Inferior parietal cortex (tissue), 1 donor: Measurements from ENCODE around the gene SPINT2.
"Not testable (repeated sequence)": the region's sequence is repeated elsewhere in the genome, so short reads cannot be mapped to it uniquely, and the experiment has no call there.

ENCODE experiments used
- DNase-seq: peaks from one replicate; pipeline ENCODE4 v3.0.0-alpha.2; 2016; ENCODE audit errors: extremely low spot score

Gene SPINT2

GRCh38 chr19:38264486-38265212, at the start of gene SPINT2:
SPINT2 (plus strand) TSS chr19:38264573; CDS start chr19:38264893, 320 bp downstream.
- DNase-seq: no peak

- DNase-seq: no peak
These were observed 47.4 kb upstream of the SPINT2 start for GRCh38 chr19:38216785-38217641.

- DNase-seq: no peak
These were observed 46.2 kb upstream of the SPINT2 start for GRCh38 chr19:38218204-38218603.

- no peak for DNase-seq
These were observed 45.2 kb upstream of the SPINT2 start for GRCh38 chr19:38219221-38219620.

- DNase-seq: no peak
These were observed 43.0 kb upstream of the SPINT2 start for GRCh38 chr19:38221421-38221820.

GRCh38 chr19:38221919-38222830, 42.2 kb upstream of the SPINT2 start:
- no peak for DNase-seq

GRCh38 chr19:38223119-38223523, 41.3 kb upstream of the SPINT2 start:
- no peak for DNase-seq

GRCh38 chr19:38223617-38224013, 40.8 kb upstream of the SPINT2 start:
- DNase-seq: no peak

GRCh38 chr19:38224014-38224862, 40.1 kb upstream of the SPINT2 start, which contains the start of gene DPF1:
DPF1 (minus strand) TSS chr19:38224222; CDS start chr19:38224142, 80 bp downstream.
- DNase-seq: peak; percentile 65

- not testable (repeated sequence) for DNase-seq
These were observed 39.5 kb upstream of the SPINT2 start for GRCh38 chr19:38224863-38225218.

- DNase-seq: no peak
These were observed 36.9 kb upstream of the SPINT2 start for GRCh38 chr19:38227287-38228004.

GRCh38 chr19:38228005-38228377, 36.4 kb upstream of the SPINT2 start:
- DNase-seq: no peak

- DNase-seq: no peak
These were observed 35.6 kb upstream of the SPINT2 start for GRCh38 chr19:38228491-38229439.

GRCh38 chr19:38229585-38230073, 34.7 kb upstream of the SPINT2 start:
- DNase-seq: peak; percentile 90

- DNase-seq: not testable (repeated sequence)
These were observed 33.8 kb upstream of the SPINT2 start for GRCh38 chr19:38230506-38231133.

GRCh38 chr19:38231918-38232317, 32.5 kb upstream of the SPINT2 start:
- DNase-seq: no peak

- DNase-seq: peak; percentile 89
These were observed 30.6 kb upstream of the SPINT2 start for GRCh38 chr19:38233740-38234251.

- no peak for DNase-seq
These were observed 29.8 kb upstream of the SPINT2 start for GRCh38 chr19:38234615-38235014.
